Measurements from ENCODE around the gene KCNT1.

Gene KCNT1

DNA sequence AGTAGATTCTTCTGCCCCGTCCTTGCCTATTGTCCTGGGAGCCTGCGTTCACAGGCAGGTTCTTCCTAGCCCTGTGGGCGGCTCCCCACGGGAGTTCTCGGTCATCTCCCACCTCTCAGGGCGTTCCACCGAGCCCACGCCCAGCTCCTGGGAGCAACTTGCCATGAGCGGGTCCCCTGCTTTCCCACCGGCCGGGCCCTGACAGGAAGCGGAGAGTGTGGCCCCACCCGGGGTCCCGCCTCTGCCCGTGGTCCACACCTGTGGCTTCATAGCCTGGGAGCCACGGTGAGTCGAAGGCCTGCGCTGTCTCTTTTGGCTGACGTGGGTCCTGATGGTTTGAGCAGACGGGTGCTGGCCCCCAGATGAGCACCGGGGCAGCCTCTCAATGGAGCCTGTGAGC is 43.2 kb downstream of the KCNT1 start:
- no peaks in the 10 kb centered on the region for H3K4me1 ChIP-seq (ENCODE audit: control insufficient read depth, low read length)
- no peaks in the 10 kb centered on the region for H3K27me3 ChIP-seq (ENCODE audit: control insufficient read depth, low read length)
- H3K27ac ChIP-seq (ENCODE audit: low read depth, low read length): no peak overlapping the region
- no peaks in the 10 kb centered on the region for H4K20me1 ChIP-seq (ENCODE audit: control insufficient read depth, insufficient read depth, low read depth, low read length)
- H3K9me3 ChIP-seq (ENCODE audit: control insufficient read depth, insufficient read depth, low read length): no peaks in the 10 kb centered on the region
- no peak overlapping the region for H3K4me2 ChIP-seq (ENCODE audit: low read length)
- H3K36me3 ChIP-seq (ENCODE audit: control insufficient read depth, low read length): no peaks in the 10 kb centered on the region
- no peaks in the 10 kb centered on the region for H3K79me2 ChIP-seq (ENCODE audit: control insufficient read depth, low read length)
- TF ChIP-seq EZH2phosphoT487 (IDR thresholded peaks at IDR 0.05; ENCODE audit: borderline replicate concordance, low read length): no peak
- TF ChIP-seq, protein P1, sequence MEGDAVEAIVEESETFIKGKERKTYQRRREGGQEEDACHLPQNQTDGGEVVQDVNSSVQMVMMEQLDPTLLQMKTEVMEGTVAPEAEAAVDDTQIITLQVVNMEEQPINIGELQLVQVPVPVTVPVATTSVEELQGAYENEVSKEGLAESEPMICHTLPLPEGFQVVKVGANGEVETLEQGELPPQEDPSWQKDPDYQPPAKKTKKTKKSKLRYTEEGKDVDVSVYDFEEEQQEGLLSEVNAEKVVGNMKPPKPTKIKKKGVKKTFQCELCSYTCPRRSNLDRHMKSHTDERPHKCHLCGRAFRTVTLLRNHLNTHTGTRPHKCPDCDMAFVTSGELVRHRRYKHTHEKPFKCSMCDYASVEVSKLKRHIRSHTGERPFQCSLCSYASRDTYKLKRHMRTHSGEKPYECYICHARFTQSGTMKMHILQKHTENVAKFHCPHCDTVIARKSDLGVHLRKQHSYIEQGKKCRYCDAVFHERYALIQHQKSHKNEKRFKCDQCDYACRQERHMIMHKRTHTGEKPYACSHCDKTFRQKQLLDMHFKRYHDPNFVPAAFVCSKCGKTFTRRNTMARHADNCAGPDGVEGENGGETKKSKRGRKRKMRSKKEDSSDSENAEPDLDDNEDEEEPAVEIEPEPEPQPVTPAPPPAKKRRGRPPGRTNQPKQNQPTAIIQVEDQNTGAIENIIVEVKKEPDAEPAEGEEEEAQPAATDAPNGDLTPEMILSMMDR (IDR thresholded peaks at IDR 0.05; ENCODE audit: low read depth, low read length, poor library complexity, severe bottlenecking): no peak
- no peak overlapping the region for H3K4me3 ChIP-seq (ENCODE audit: low read length)
- H3F3A ChIP-seq (ENCODE audit: control insufficient read depth, insufficient read depth): no peaks in the 10 kb centered on the region
- H3K9me2 ChIP-seq (replicated peaks; ENCODE audit: control insufficient read depth, low read length): no peaks in the 10 kb centered on the region

DNA sequence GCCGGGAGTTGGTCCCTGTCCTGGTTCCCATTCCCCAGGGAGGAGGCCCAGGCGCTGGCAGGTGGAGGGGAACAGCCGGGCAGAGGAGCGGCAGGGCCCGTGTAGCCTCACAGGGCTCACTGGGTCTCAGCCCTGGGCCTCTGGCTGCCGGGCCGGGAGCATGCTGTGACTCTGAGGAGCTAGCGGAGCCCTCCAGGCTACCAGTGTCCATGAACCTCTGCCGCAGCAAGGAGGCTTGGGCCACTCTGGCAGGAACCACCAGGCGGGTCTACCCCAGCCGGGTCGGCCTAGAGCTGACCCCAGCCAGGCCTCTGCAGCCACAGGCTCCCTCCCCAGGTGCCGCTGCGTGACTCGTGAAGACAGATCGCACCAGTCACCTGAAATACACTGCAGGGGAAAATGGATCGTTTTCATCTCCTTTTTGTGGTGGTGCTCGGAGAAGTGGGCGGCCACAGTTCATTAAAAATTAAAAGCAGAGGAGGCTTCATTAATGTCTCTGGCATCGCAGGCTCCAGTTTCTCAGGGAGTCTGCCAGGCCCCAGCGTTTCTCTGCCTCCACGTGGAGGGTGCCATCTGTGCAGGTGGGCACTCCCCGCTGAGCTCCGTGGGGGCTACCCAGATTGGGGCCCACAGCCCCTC is 43.8 kb downstream of the KCNT1 start:
- Histone ChIP-seq H3K27me3 (ENCODE audit: control insufficient read depth, low read length) (no peaks in the 10 kb centered on the region), H3K4me1 (ENCODE audit: control insufficient read depth, low read length) (no peaks in the 10 kb centered on the region), H3K9me3 (ENCODE audit: control insufficient read depth, insufficient read depth, low read length) (no peaks in the 10 kb centered on the region), H3K4me2 (ENCODE audit: low read length) (no peak overlapping the region), H4K20me1 (ENCODE audit: control insufficient read depth, insufficient read depth, low read depth, low read length) (no peaks in the 10 kb centered on the region), H3K4me3 (ENCODE audit: low read length) (no peak overlapping the region), H3K27ac (ENCODE audit: low read depth, low read length) (no peak overlapping the region), H3K36me3 (ENCODE audit: control insufficient read depth, low read length) (no peaks in the 10 kb centered on the region), H3K9me2 (replicated peaks; ENCODE audit: control insufficient read depth, low read length) (no peaks in the 10 kb centered on the region), H3F3A (ENCODE audit: control insufficient read depth, insufficient read depth) (no peaks in the 10 kb centered on the region), H3K79me2 (ENCODE audit: control insufficient read depth, low read length) (no peaks in the 10 kb centered on the region)
- TF ChIP-seq EZH2phosphoT487 (IDR thresholded peaks at IDR 0.05; ENCODE audit: borderline replicate concordance, low read length): no peak
- TF ChIP-seq, protein P1 (IDR thresholded peaks at IDR 0.05; ENCODE audit: low read depth, low read length, poor library complexity, severe bottlenecking): no peak

DNA sequence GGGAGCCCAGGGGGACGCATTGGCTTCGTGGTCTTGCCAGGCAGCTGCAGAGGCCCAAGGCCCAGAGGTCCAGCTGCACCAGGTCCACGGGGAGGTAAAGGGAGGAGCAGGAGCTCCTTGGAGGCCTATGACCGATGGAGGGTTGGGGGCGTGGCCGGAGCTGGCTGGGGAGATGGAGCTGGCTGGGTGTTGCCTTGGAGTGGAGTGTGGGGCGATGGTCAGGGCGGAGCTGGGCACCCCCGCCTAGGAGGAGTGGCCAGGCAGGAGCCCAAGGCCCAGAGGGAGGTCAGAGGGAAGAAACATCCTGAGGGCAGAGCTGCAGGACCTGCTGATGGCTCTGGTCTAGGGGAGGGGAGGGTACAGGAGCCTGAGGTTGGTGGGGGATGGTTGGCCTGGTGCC is 44.6 kb downstream of the KCNT1 start:
- H3K9me2 ChIP-seq (replicated peaks; ENCODE audit: control insufficient read depth, low read length): no peaks in the 10 kb centered on the region
- H3K9me3 ChIP-seq (ENCODE audit: control insufficient read depth, insufficient read depth, low read length): no peaks in the 10 kb centered on the region
- H3K4me3 ChIP-seq (ENCODE audit: low read length): no peak overlapping the region
- H3F3A ChIP-seq (ENCODE audit: control insufficient read depth, insufficient read depth): no peaks in the 10 kb centered on the region
- H3K4me2 ChIP-seq (ENCODE audit: low read length): no peak overlapping the region
- no peak overlapping the region for H3K27ac ChIP-seq (ENCODE audit: low read depth, low read length)
- H3K36me3 ChIP-seq (ENCODE audit: control insufficient read depth, low read length): no peaks in the 10 kb centered on the region
- no peaks in the 10 kb centered on the region for H3K4me1 ChIP-seq (ENCODE audit: control insufficient read depth, low read length)
- no peaks in the 10 kb centered on the region for H3K79me2 ChIP-seq (ENCODE audit: control insufficient read depth, low read length)
- no peaks in the 10 kb centered on the region for H3K27me3 ChIP-seq (ENCODE audit: control insufficient read depth, low read length)
- no peak for TF ChIP-seq EZH2phosphoT487 (IDR thresholded peaks at IDR 0.05; ENCODE audit: borderline replicate concordance, low read length)
- TF ChIP-seq, protein P1 (IDR thresholded peaks at IDR 0.05; ENCODE audit: low read depth, low read length, poor library complexity, severe bottlenecking): no peak
- no peaks in the 10 kb centered on the region for H4K20me1 ChIP-seq (ENCODE audit: control insufficient read depth, insufficient read depth, low read depth, low read length)

Measured in DOHH2 (cell line).